ENCODE data around the gene C17orf100. TPM values are rescaled to one million over a fixed set of nuclear protein-coding genes. Genes with fewer than 3 reads are reported as not detected.

C17orf100 gene
- total RNA-seq, 2 experiments from 2014 or later: 0.69 to 0.70 TPM

DNA sequence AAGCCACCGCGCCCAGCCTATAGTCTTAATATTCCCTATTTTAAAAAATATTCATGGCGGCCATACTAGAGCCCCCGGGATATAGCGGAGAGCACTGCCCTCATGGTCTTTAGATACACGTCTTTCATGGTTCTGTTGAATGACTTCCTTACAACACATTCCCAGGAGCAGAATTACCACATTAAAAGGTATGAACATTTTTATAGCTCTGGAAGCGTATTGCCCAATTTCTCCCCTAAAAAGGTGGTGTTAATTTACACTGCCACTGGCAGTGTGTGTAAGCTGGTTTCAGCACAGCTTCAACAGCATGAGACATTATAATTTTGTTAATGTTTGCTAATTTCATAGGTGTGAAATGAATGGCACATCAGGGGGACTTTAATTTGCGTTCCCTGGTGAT, 19.0 kb downstream of the C17orf100 start:
- Mint-ChIP-seq H3K27ac (no peak overlapping the region), H3K4me3 (no peak overlapping the region), H3K4me1 (ENCODE audit: low read depth) (peaks cover 4% of the 10 kb centered on the region), H3K36me3 (ENCODE audit: low read depth) (peaks cover 13% of the 10 kb centered on the region), H3K9me3 (no peaks in the 10 kb centered on the region), H3K27me3 (no peaks in the 10 kb centered on the region)
- POLR2A ChIA-PET: no interaction called here
- Histone ChIP-seq H3K27ac (ENCODE audit: low read depth in 1 of 2, low read length in 2 of 2) (no peak overlapping the region), H3K27me3 (ENCODE audit: control insufficient read depth in 1 of 2, insufficient read depth in 2 of 2, low read length in 2 of 2) (no peaks in the 10 kb centered on the region), H3K4me1 (ENCODE audit: insufficient read depth, low read length) (peaks cover 4% of the 10 kb centered on the region), H3K9me3 (ENCODE audit: control insufficient read depth in 1 of 2, insufficient read depth in 1 of 2, low read length in 2 of 2) (no peaks in the 10 kb centered on the region), H3K4me3 (ENCODE audit: low read length) (no peak overlapping the region), H3K36me3 (ENCODE audit: insufficient read depth, low read length) (peaks cover 6% of the 10 kb centered on the region)
- no peak for DNase-seq
- no peak for ATAC-seq (ENCODE audit: poor library complexity)
- intact Hi-C loops (cut with DNase I, micrococcal nuclease): no loop called here
- CTCF ChIA-PET: no interaction called here
- TF ChIP-seq, protein P1, sequence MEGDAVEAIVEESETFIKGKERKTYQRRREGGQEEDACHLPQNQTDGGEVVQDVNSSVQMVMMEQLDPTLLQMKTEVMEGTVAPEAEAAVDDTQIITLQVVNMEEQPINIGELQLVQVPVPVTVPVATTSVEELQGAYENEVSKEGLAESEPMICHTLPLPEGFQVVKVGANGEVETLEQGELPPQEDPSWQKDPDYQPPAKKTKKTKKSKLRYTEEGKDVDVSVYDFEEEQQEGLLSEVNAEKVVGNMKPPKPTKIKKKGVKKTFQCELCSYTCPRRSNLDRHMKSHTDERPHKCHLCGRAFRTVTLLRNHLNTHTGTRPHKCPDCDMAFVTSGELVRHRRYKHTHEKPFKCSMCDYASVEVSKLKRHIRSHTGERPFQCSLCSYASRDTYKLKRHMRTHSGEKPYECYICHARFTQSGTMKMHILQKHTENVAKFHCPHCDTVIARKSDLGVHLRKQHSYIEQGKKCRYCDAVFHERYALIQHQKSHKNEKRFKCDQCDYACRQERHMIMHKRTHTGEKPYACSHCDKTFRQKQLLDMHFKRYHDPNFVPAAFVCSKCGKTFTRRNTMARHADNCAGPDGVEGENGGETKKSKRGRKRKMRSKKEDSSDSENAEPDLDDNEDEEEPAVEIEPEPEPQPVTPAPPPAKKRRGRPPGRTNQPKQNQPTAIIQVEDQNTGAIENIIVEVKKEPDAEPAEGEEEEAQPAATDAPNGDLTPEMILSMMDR (IDR thresholded peaks at IDR 0.05): no peak

DNA sequence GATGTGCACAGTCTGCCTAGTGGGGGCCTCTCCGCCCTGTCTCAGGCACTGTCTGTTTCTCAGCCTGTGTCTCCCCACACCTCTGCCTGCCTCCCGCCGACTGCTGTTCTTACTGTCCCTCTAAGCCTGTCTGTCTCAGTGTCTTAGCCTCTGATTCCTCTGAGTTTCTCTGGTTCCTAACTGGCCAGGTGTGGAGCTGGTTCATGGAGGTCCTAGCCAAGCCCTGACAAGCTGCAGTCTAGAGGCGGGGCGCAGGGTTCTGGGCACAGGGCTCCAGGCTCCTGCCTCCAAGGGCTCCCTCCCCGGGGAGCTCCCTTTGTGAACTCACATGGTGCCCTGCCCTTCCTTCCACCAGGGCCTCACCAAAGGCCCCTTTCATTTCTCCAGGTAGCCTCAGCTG, 19.4 kb downstream of the C17orf100 start:
- TF ChIP-seq, protein P1 (IDR thresholded peaks at IDR 0.05): no peak
- H3K4me3 ChIP-seq (ENCODE audit: low read length): no peak overlapping the region
- H3K4me1 ChIP-seq (ENCODE audit: insufficient read depth, low read length): peaks cover 2% of the 10 kb centered on the region
- H3K27ac ChIP-seq (ENCODE audit: low read depth in 1 of 2, low read length in 2 of 2): no peak overlapping the region
- ChIA-PET CTCF (no interaction called here), POLR2A (no interaction called here)
- no peak for DNase-seq
- no peak overlapping the region for H3K27ac Mint-ChIP-seq
- no peaks in the 10 kb centered on the region for H3K27me3 Mint-ChIP-seq
- H3K36me3 Mint-ChIP-seq (ENCODE audit: low read depth): peaks cover 13% of the 10 kb centered on the region
- no peak overlapping the region for H3K4me3 Mint-ChIP-seq
- no peaks in the 10 kb centered on the region for H3K27me3 ChIP-seq (ENCODE audit: control insufficient read depth in 1 of 2, insufficient read depth in 2 of 2, low read length in 2 of 2)
- peaks cover 6% of the 10 kb centered on the region for H3K36me3 ChIP-seq (ENCODE audit: insufficient read depth, low read length)
- peaks cover 3% of the 10 kb centered on the region for H3K4me1 Mint-ChIP-seq (ENCODE audit: low read depth)
- ATAC-seq (ENCODE audit: poor library complexity): no peak
- intact Hi-C loops (cut with DNase I, micrococcal nuclease): no loop called here
- H3K9me3 Mint-ChIP-seq: no peaks in the 10 kb centered on the region
- no peaks in the 10 kb centered on the region for H3K9me3 ChIP-seq (ENCODE audit: control insufficient read depth in 1 of 2, insufficient read depth in 1 of 2, low read length in 2 of 2)

DNA sequence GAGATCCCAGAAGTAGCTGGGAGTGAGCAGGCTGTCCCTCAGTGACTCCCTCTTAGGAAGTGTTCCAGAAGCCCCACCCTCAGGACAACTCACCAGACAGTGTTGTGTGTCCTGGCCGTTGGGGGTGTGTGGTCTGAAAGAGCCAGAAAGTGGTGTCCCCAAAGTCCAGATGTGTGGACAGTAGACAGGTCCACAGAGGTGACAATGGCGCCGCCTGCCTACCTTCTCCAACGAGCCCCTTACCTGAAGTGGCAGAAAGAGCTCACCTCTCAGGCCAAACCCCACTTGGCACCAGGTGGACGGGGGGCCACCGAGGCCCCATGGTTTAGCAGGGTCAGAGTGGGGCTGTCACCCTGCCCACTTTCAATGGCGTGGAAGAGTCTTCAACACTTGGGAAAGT, 19.9 kb downstream of the C17orf100 start:
- H3K4me3 Mint-ChIP-seq: no peak overlapping the region
- H3K4me1 ChIP-seq (ENCODE audit: insufficient read depth, low read length): no peaks in the 10 kb centered on the region
- ATAC-seq (ENCODE audit: poor library complexity) (no peak), DNase-seq (no peak)
- no peak overlapping the region for H3K27ac ChIP-seq (ENCODE audit: low read depth in 1 of 2, low read length in 2 of 2)
- ChIA-PET POLR2A (no interaction called here), CTCF (no interaction called here)
- H3K9me3 Mint-ChIP-seq: no peaks in the 10 kb centered on the region
- no peaks in the 10 kb centered on the region for H3K4me1 Mint-ChIP-seq (ENCODE audit: low read depth)
- intact Hi-C loops (cut with DNase I, micrococcal nuclease): no loop called here
- H3K36me3 Mint-ChIP-seq (ENCODE audit: low read depth): peaks cover 13% of the 10 kb centered on the region
- no peak overlapping the region for H3K4me3 ChIP-seq (ENCODE audit: low read length)
- no peaks in the 10 kb centered on the region for H3K27me3 Mint-ChIP-seq
- peaks cover 6% of the 10 kb centered on the region for H3K36me3 ChIP-seq (ENCODE audit: insufficient read depth, low read length)
- TF ChIP-seq, protein P1 (IDR thresholded peaks at IDR 0.05): no peak
- no peaks in the 10 kb centered on the region for H3K9me3 ChIP-seq (ENCODE audit: control insufficient read depth in 1 of 2, insufficient read depth in 1 of 2, low read length in 2 of 2)
- no peak overlapping the region for H3K27ac Mint-ChIP-seq
- H3K27me3 ChIP-seq (ENCODE audit: control insufficient read depth in 1 of 2, insufficient read depth in 2 of 2, low read length in 2 of 2): no peaks in the 10 kb centered on the region
